SK-N-SH treated with all-trans-retinoic acid at 6 μM for 48 hours (cell line): ENCODE data around the gene TMED8.

ENCODE experiments used
- ATAC-seq: fragments of 200-7000 bp; cut with Tn5 transposase; 3 replicates; pipeline ENCODE4 v1.9.1; 2020; ENCODE audit warnings: mild to moderate bottlenecking, moderate library complexity
- ARNTL ChIP-seq: fragments of 450-650 bp; formaldehyde crosslinking; IDR thresholded peaks from 2 replicates; pipeline ENCODE4 v1.5.0; 2020; ENCODE audit warnings: low read depth, mild to moderate bottlenecking, moderate library complexity, borderline replicate concordance
- BACH2 ChIP-seq: fragments of 250-450 bp; sonication (Bioruptor Pico); IDR thresholded peaks from 2 replicates; pipeline ENCODE4 v1.9.0; 2021; ENCODE audit warnings: mild to moderate bottlenecking, borderline replicate concordance
- CREB5 ChIP-seq: fragments of 250-450 bp; sonication (Bioruptor Pico); IDR thresholded peaks from 2 replicates; pipeline ENCODE4 v1.5.1; 2020; ENCODE audit warnings: low read depth, mild to moderate bottlenecking, moderate library complexity
- CSDC2 ChIP-seq: fragments of 250-450 bp; sonication (Bioruptor Pico); IDR thresholded peaks from 2 replicates; pipeline ENCODE4 v1.5.0; 2020; ENCODE audit warnings: mild to moderate bottlenecking, moderate library complexity
- CSRNP3 ChIP-seq: fragments of 250-450 bp; sonication (Bioruptor Pico); IDR thresholded peaks from 2 replicates; pipeline ENCODE4 v1.5.1; 2021; ENCODE audit warnings: mild to moderate bottlenecking, moderate library complexity
- GLIS3 ChIP-seq: fragments of 250-450 bp; sonication (Bioruptor Pico); IDR thresholded peaks from 2 replicates; pipeline ENCODE4 v1.5.0; 2020; ENCODE audit warnings: mild to moderate bottlenecking, moderate library complexity
- ISL1 ChIP-seq: fragments of 250-450 bp; sonication (Bioruptor Pico); IDR thresholded peaks from 2 replicates; pipeline ENCODE4 v2.1.2; 2022; ENCODE audit warnings: mild to moderate bottlenecking, moderate library complexity
- OSR1 ChIP-seq: fragments of 250-450 bp; sonication (Bioruptor Pico); IDR thresholded peaks from 2 replicates; pipeline ENCODE4 v1.8.0; 2022; ENCODE audit warnings: moderate library complexity, mild to moderate bottlenecking, inconsistent platforms
- POU6F1 ChIP-seq: fragments of 250-450 bp; sonication (Bioruptor Pico); IDR thresholded peaks from 2 replicates; pipeline ENCODE4 v1.8.0; 2021; ENCODE audit warnings: low read depth, mild to moderate bottlenecking, moderate library complexity, borderline replicate concordance
- PPARA ChIP-seq: fragments of 250-450 bp; sonication (Bioruptor Pico); IDR thresholded peaks from 2 replicates; pipeline ENCODE4 v1.5.0; 2020; ENCODE audit warnings: mild to moderate bottlenecking, borderline replicate concordance
- RARB ChIP-seq: fragments of 250-450 bp; sonication (Bioruptor Pico); IDR thresholded peaks from 2 replicates; pipeline ENCODE4 v1.8.0; 2021; ENCODE audit warnings: mild to moderate bottlenecking, moderate library complexity
- SNAI2 ChIP-seq: fragments of 250-450 bp; sonication (Bioruptor Pico); IDR thresholded peaks from 2 replicates; pipeline ENCODE4 v1.5.0; 2020; ENCODE audit warnings: mild to moderate bottlenecking, moderate library complexity
- TCF4 ChIP-seq: fragments of 250-450 bp; sonication (Bioruptor Pico); IDR thresholded peaks from 2 replicates; pipeline ENCODE4 v1.8.0; 2021; ENCODE audit warnings: mild to moderate bottlenecking, moderate library complexity, borderline replicate concordance
- TOX ChIP-seq: fragments of 250-450 bp; sonication (Bioruptor Pico); IDR thresholded peaks from 2 replicates; pipeline ENCODE4 v1.8.0; 2021; ENCODE audit warnings: mild to moderate bottlenecking, moderate library complexity, borderline replicate concordance
- TSHZ2 ChIP-seq: fragments of 250-450 bp; sonication (Bioruptor Pico); IDR thresholded peaks from 2 replicates; pipeline ENCODE4 v1.5.0; 2020; ENCODE audit warnings: mild to moderate bottlenecking, moderate library complexity
- ZC3H10 ChIP-seq: fragments of 250-450 bp; sonication (Bioruptor Pico); IDR thresholded peaks from 2 replicates; pipeline ENCODE4 v1.5.1; 2021; ENCODE audit warnings: mild to moderate bottlenecking, moderate library complexity
- ZFP3 ChIP-seq: fragments of 250-450 bp; sonication (Bioruptor Pico); IDR thresholded peaks from 2 replicates; pipeline ENCODE4 v1.5.0; 2020; ENCODE audit warnings: mild to moderate bottlenecking, moderate library complexity
- ZFP30 ChIP-seq: fragments of 450-650 bp; formaldehyde crosslinking; IDR thresholded peaks from 2 replicates; pipeline ENCODE4 v1.5.0; 2022; ENCODE audit warnings: mild to moderate bottlenecking, moderate library complexity
- ZNF565 ChIP-seq: fragments of 450-650 bp; formaldehyde crosslinking; conservative IDR thresholded peaks from 2 replicates; pipeline ENCODE4 v1.5.0; 2020; ENCODE audit warnings: low read depth, mild to moderate bottlenecking, moderate library complexity
- ZNF8 ChIP-seq: fragments of 450-650 bp; formaldehyde crosslinking; IDR thresholded peaks from 2 replicates; pipeline ENCODE4 v1.5.0; 2020; ENCODE audit warnings: mild to moderate bottlenecking, moderate library complexity
- TF ChIP-seq, protein P1 (sequence below): fragments of 250-450 bp; sonication (Bioruptor Pico); IDR thresholded peaks from 2 replicates; pipeline ENCODE4 v1.8.0; 2020; ENCODE audit warnings: mild to moderate bottlenecking, moderate library complexity, borderline replicate concordance

The TMED8 gene

GRCh38 chr14:77409131-77409533, 32.2 kb upstream of the TMED8 start:
- ATAC-seq = no peak
- TF ChIP-seq ZC3H10 (CRISPR knock-in tag) (no peak), ARNTL (CRISPR knock-in tag) (no peak), BACH2 (no peak), ZNF565 (CRISPR knock-in tag) (no peak), SNAI2 (CRISPR knock-in tag) (no peak), POU6F1 (CRISPR knock-in tag) (no peak), TOX (no peak), GLIS3 (no peak), TCF4 (CRISPR knock-in tag) (no peak), CSDC2 (CRISPR knock-in tag) (no peak), PPARA (no peak), RARB (no peak), ZFP30 (CRISPR knock-in tag) (no peak), CREB5 (CRISPR knock-in tag) (no peak), CSRNP3 (no peak), ZFP3 (CRISPR knock-in tag) (no peak)
- TF ChIP-seq, protein P1, sequence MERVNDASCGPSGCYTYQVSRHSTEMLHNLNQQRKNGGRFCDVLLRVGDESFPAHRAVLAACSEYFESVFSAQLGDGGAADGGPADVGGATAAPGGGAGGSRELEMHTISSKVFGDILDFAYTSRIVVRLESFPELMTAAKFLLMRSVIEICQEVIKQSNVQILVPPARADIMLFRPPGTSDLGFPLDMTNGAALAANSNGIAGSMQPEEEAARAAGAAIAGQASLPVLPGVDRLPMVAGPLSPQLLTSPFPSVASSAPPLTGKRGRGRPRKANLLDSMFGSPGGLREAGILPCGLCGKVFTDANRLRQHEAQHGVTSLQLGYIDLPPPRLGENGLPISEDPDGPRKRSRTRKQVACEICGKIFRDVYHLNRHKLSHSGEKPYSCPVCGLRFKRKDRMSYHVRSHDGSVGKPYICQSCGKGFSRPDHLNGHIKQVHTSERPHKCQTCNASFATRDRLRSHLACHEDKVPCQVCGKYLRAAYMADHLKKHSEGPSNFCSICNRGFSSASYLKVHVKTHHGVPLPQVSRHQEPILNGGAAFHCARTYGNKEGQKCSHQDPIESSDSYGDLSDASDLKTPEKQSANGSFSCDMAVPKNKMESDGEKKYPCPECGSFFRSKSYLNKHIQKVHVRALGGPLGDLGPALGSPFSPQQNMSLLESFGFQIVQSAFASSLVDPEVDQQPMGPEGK (CRISPR knock-in tag) = no peak

- no peak for ATAC-seq
- no peak for TF ChIP-seq CREB5 (CRISPR knock-in tag)
- no peak for TF ChIP-seq ZNF8
- TF ChIP-seq ZC3H10 (CRISPR knock-in tag) = no peak
- no peak for TF ChIP-seq CSRNP3
- TF ChIP-seq ISL1 (CRISPR knock-in tag) = no peak
- no peak for TF ChIP-seq GLIS3
- TF ChIP-seq TSHZ2 (CRISPR knock-in tag) = no peak
- no peak for TF ChIP-seq SNAI2 (CRISPR knock-in tag)
- no peak for TF ChIP-seq OSR1 (CRISPR knock-in tag)
- TF ChIP-seq TCF4 (CRISPR knock-in tag) = no peak
- no peak for TF ChIP-seq BACH2
Observed at GRCh38 chr14:77407158-77407557, 30.3 kb upstream of the TMED8 start.
